ENCODE results near the gene ZNF574. TPM values are rescaled to one million over a fixed set of nuclear protein-coding genes. Genes with fewer than 3 reads are reported as not detected.

The ZNF574 gene
- total and polyA plus RNA-seq, 2 donors (not counting 3 experiments of a cell fraction or from before 2014, with no cell fraction given): 13.6 to 15.3 TPM

DNA sequence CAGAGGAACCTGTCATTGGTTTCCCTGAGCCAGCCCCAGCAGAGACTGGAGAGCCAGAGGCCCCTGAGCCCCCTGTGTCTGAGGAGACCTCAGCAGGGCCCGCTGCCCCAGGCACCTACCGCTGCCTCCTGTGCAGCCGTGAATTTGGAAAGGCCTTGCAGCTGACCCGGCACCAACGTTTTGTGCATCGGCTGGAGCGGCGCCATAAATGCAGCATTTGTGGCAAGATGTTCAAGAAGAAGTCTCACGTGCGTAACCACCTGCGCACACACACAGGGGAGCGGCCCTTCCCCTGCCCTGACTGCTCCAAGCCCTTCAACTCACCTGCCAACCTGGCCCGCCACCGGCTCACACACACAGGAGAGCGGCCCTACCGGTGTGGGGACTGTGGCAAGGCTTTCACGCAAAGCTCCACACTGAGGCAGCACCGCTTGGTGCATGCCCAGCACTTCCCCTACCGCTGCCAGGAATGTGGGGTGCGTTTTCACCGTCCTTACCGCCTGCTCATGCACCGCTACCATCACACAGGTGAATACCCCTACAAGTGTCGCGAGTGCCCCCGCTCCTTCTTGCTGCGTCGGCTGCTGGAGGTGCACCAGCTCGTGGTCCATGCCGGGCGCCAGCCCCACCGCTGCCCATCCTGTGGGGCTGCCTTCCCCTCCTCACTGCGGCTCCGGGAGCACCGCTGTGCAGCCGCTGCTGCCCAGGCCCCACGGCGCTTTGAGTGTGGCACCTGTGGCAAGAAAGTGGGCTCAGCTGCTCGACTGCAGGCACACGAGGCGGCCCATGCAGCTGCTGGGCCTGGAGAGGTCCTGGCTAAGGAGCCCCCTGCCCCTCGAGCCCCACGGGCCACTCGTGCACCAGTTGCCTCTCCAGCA is 4.2 kb downstream of the ZNF574 start:
- dilution Hi-C loops (cut with MboI; ENCODE audit: extremely low pct_ligation_motif_present, low sequenced_read_pairs) (no loop called here), intact Hi-C loops (cut with micrococcal nuclease) (no loop called here)
- H3K9me3 ChIP-seq (replicated peaks; ENCODE audit: control insufficient read depth, insufficient read depth, low read length): no peaks in the 10 kb centered on the region
- FAIRE-seq (no peak), DNase-seq (ENCODE audit: low read depth, low spot score) (no peak)
- no peaks in the 10 kb centered on the region for H4K20me1 ChIP-seq (replicated peaks; ENCODE audit: control insufficient read depth, extremely low read depth, insufficient read depth, low read length)
- TF ChIP-seq MAX (IDR thresholded peaks at IDR 0.05; ENCODE audit: insufficient read depth, insufficient read length): no peak
- TF ChIP-seq GATA2 (IDR thresholded peaks at IDR 0.05; ENCODE audit: insufficient read depth, insufficient read length, low read depth, low read length): no peak
- no peak for TF ChIP-seq POLR2AphosphoS5 (IDR thresholded peaks at IDR 0.05; ENCODE audit: insufficient read depth, low read depth, low read length)
- no peak for TF ChIP-seq EZH2 (IDR thresholded peaks at IDR 0.05; ENCODE audit: borderline replicate concordance, low read depth, low read length, severe bottlenecking)
- no peak for TF ChIP-seq JUN (IDR thresholded peaks at IDR 0.05; ENCODE audit: borderline replicate concordance, insufficient read depth, insufficient read length, low read depth)
- TF ChIP-seq POLR2A (IDR thresholded peaks at IDR 0.05; ENCODE audit: low read depth, low read length): no peak
- TF ChIP-seq MYC (IDR thresholded peaks at IDR 0.05; ENCODE audit: low read depth, low read length): no peak
- peaks cover 51% of the 10 kb centered on the region for H3K79me2 ChIP-seq (ENCODE audit: control insufficient read depth, insufficient read depth, low read length)
- no peak overlapping the region for H3K27ac ChIP-seq (ENCODE audit: insufficient read depth, low read depth, low read length)
- peaks cover 12 to 32% of the 10 kb centered on the region in 2 experiments for H3K36me3 ChIP-seq (ENCODE audit: control insufficient read depth in 2 of 2, extremely low read depth in 1 of 2, insufficient read depth in 2 of 2, low read length in 2 of 2)
- BruUV-seq (replicated peaks): no TSS peak
- ChIA-PET CTCF (no interaction called here), POLR2A (no interaction called here)
- H3K9ac ChIP-seq (replicated peaks; ENCODE audit: extremely low read depth, insufficient read depth, low read length): no peak overlapping the region
- peaks cover 13% of the 10 kb centered on the region for H3K4me1 ChIP-seq (ENCODE audit: control insufficient read depth, extremely low read depth, insufficient read depth, low read length)
- no peak overlapping the region for H3K4me2 ChIP-seq (ENCODE audit: insufficient read depth, low read length)
- no peak overlapping the region for H2AFZ ChIP-seq (ENCODE audit: low read depth, low read length)
- H3K4me3 ChIP-seq (replicated peaks in 1 of 3; ENCODE audit: insufficient read depth in 1 of 3, low read depth in 1 of 3, low read length in 3 of 3): no peak overlapping the region
- H3K27me3 ChIP-seq (ENCODE audit: control insufficient read depth in 2 of 2, insufficient read depth in 2 of 2, low read length in 2 of 2): no peaks in the 10 kb centered on the region
- H3K9me1 ChIP-seq (replicated peaks; ENCODE audit: control insufficient read depth, extremely low read depth, insufficient read depth, low read length): no peaks in the 10 kb centered on the region

All from endothelial cell of umbilical vein (primary cell).